K562 (cell line): ENCODE data around the gene PFDN4. TPM values are rescaled to one million over a fixed set of nuclear protein-coding genes. Genes with fewer than 3 reads are reported as not detected.

Experiments used
- AFF1 ChIP-seq, 2 experiments: fragments of 450-650 bp; IDR thresholded peaks; 2 replicates each; pipeline ENCODE4 v1.6.1; 2018; ENCODE audit warnings: mild to moderate bottlenecking in 2 of 2, low read depth in 1 of 2; ENCODE audit not compliant: partially characterized antibody in 2 of 2
- CHD2 ChIP-seq: IDR thresholded peaks from 2 replicates; pipeline ENCODE4 v1.6.1; 2011; ENCODE audit warnings: low read depth, low read length
- CREB5 ChIP-seq: fragments of 250-450 bp; sonication (Bioruptor Pico); IDR thresholded peaks from 2 replicates; pipeline ENCODE4 v1.5.0; 2020; ENCODE audit warnings: mild to moderate bottlenecking
- CREBBP ChIP-seq: IDR thresholded peaks from one replicate; pipeline ENCODE4 v1.6.1; 2012; ENCODE audit warnings: low read depth, mild to moderate bottlenecking, control low read depth, inconsistent platforms, low read length
- E2F3 ChIP-seq: fragments of 250-450 bp; sonication (Bioruptor Pico); IDR thresholded peaks from 2 replicates; pipeline ENCODE4 v1.4.0; 2020; ENCODE audit warnings: mild to moderate bottlenecking
- HBP1 ChIP-seq: fragments of 450-650 bp; formaldehyde crosslinking; IDR thresholded peaks from 2 replicates; pipeline ENCODE4 v1.4.0; 2022; ENCODE audit warnings: missing genetic modification characterization
- ILK ChIP-seq: fragments of 450-650 bp; IDR thresholded peaks from 2 replicates; pipeline ENCODE4 v1.6.1; 2016; ENCODE audit warnings: missing genetic modification characterization, low read depth, mild to moderate bottlenecking, missing compliant biosample characterization, moderate library complexity, borderline replicate concordance
- IRF2 ChIP-seq: sonication (generic); formaldehyde crosslinking; IDR thresholded peaks from 2 replicates; pipeline ENCODE4 v1.8.1; 2022; ENCODE audit warnings: mild to moderate bottlenecking, missing genetic modification reagents
- LEF1 ChIP-seq: fragments of 450-650 bp; IDR thresholded peaks from 2 replicates; pipeline ENCODE4 v1.6.1; 2016; ENCODE audit warnings: mild to moderate bottlenecking
- MEIS2 ChIP-seq: fragments of 450-650 bp; IDR thresholded peaks from 2 replicates; pipeline ENCODE4 v1.6.1; 2014; ENCODE audit warnings: mild to moderate bottlenecking; ENCODE audit not compliant: partially characterized antibody
- MYBL2 ChIP-seq, 2 experiments: fragments of 450-650 bp in 1 of 2; sonication (generic) in 1 of 2; formaldehyde crosslinking in 1 of 2; IDR thresholded peaks; 2 replicates each; pipeline versions ENCODE4 v1.6.1 to v1.8.1; 2017 to 2022; ENCODE audit warnings: borderline replicate concordance in 1 of 2, inconsistent platforms in 1 of 2, low read depth in 1 of 2, mild to moderate bottlenecking in 1 of 2, missing genetic modification reagents in 1 of 2, moderate library complexity in 1 of 2
- NCOA4 ChIP-seq: fragments of 450-650 bp; IDR thresholded peaks from 2 replicates; pipeline ENCODE4 v1.6.1; 2018; ENCODE audit warnings: mild to moderate bottlenecking; ENCODE audit not compliant: partially characterized antibody
- NFIC ChIP-seq: fragments of 450-650 bp; IDR thresholded peaks from 2 replicates; pipeline ENCODE4 v1.6.1; 2017; ENCODE audit warnings: mild to moderate bottlenecking, inconsistent platforms
- NFYB ChIP-seq: IDR thresholded peaks from 2 replicates; pipeline ENCODE4 v1.6.1; 2011; ENCODE audit warnings: mild to moderate bottlenecking, moderate library complexity; ENCODE audit not compliant: insufficient read length; ENCODE audit errors: extremely low read depth
- RAD21 ChIP-seq, 2 experiments: fragments of 250-450 bp in 1 of 2; fragments of 450-650 bp in 1 of 2; sonication (Bioruptor Pico) in 1 of 2; formaldehyde crosslinking in 1 of 2; IDR thresholded peaks in 1 of 2; conservative IDR thresholded peaks in 1 of 2; 2 replicates each; pipeline versions ENCODE4 v1.4.0 to v1.8.0; 2020 to 2022; ENCODE audit warnings: mild to moderate bottlenecking in 2 of 2, moderate library complexity in 1 of 2
- SP1 ChIP-seq: sonication (generic); formaldehyde crosslinking; IDR thresholded peaks from 2 replicates; pipeline ENCODE4 v1.8.1; 2022; ENCODE audit warnings: mild to moderate bottlenecking, missing genetic modification reagents
- TCF7 ChIP-seq: sonication (generic); IDR thresholded peaks from 2 replicates; pipeline ENCODE4 v1.6.1; 2016; ENCODE audit warnings: antibody characterized with exemption, borderline replicate concordance
- U2AF2 ChIP-seq: fragments of 200-400 bp; formaldehyde crosslinking; optimal IDR thresholded peaks from 2 replicates; pipeline ENCODE3; 2017; ENCODE audit warnings: low read depth, mild to moderate bottlenecking, low read length
- ZNF121 ChIP-seq: sonication (generic); formaldehyde crosslinking; conservative IDR thresholded peaks from 2 replicates; pipeline ENCODE4 v1.8.0; 2022; ENCODE audit warnings: missing genetic modification reagents
- ZNF589 ChIP-seq: fragments of 200-800 bp; sonication (Bioruptor generic); IDR thresholded peaks from 2 replicates; pipeline ENCODE4 v1.6.1; 2016; ENCODE audit warnings: low read depth, missing genetic modification characterization, missing compliant biosample characterization
- ZZZ3 ChIP-seq: fragments of 450-650 bp; IDR thresholded peaks from 2 replicates; pipeline ENCODE4 v1.6.1; 2016; ENCODE audit warnings: antibody characterized with exemption, mild to moderate bottlenecking, moderate library complexity
- polyA plus RNA-seq, 8 experiments: library from polyadenylated mRNA; depleted of rRNA in 4 of 8; stranded (reverse) in 5 of 8; unstranded in 3 of 8; fragments of >200 nt; fragmentation: Nextera tagmentation in 2 of 8; fragmentation: Illumina TruSeq in 1 of 8; extraction: Ambion mirVana in 2 of 8; extraction: Trizol in 1 of 8; gene quantifications; 2 replicates each; pipeline versions ENCODE4 v1.2.1 to v1.2.3, GENCODE V29; 2011 to 2014; ENCODE audit warnings: inconsistent platforms in 1 of 8, missing spikeins in 1 of 8
- total RNA-seq, 7 experiments: library from RNA; depleted of rRNA in 6 of 7; stranded (reverse); fragments of >200 nt in 6 of 7; fragmentation: Illumina TruSeq in 2 of 7; extraction: Trizol in 2 of 7; gene quantifications; 2 replicates each; pipeline versions ENCODE4 v1.2.1 to v1.2.3, GENCODE V29; 2011 to 2021; ENCODE audit warnings: low replicate concordance in 1 of 7

PFDN4 gene
- total and polyA plus RNA-seq, 9 of the 15 experiments (the other 6 are each of a cell fraction or from before 2014, with no cell fraction given), result 60.1 to 214 (median 122) TPM

- TF ChIP-seq U2AF2 (no peak), MYBL2 (IDR thresholded peaks at IDR 0.05; ENCODE audit: low read depth) (no peak; the same call in 1 of the 2 replicates), MYBL2 (CRISPR knock-in tag; IDR thresholded peaks at IDR 0.05; ENCODE audit: borderline replicate concordance) (no peak), LEF1 (peak; percentile 85), E2F3 (CRISPR knock-in tag) (peak; percentile 12; the same call in 1 of the 2 replicates), IRF2 (CRISPR knock-in tag) (no peak), ZNF121 (CRISPR knock-in tag) (no peak), TCF7 (peak; percentile 91; the same call in 1 of the 2 replicates), CHD2 (no peak), ZNF589 (CRISPR knock-in tag) (no peak), AFF1 (IDR thresholded peaks at IDR 0.05; ENCODE audit: low read depth in 1 of 2, partially characterized antibody in 2 of 2) (peak in 1 of 2 experiments; percentile 55), RAD21 (CRISPR knock-in tag; conservative IDR thresholded peaks at IDR 0.05 in 1 of 2, IDR thresholded peaks at IDR 0.05 in 1 of 2) (peak; percentile 16 to 31; a peak in 1 of 4 replicates), CREBBP (no peak), NCOA4 (no peak), NFYB (no peak), NFIC (peak; percentile 26), SP1 (CRISPR knock-in tag) (0 out of 2 replicates have a peak, but pooled peaks have one; percentile 29), MEIS2 (no peak), CREB5 (no peak), ZZZ3 (no peak), HBP1 (no peak), ILK (tag) (no peak)
Observed at GRCh38 chr20:54207743-54208547, at the start of gene PFDN4 (continued).
